GM21619 (cell line): Measurements from ENCODE around the gene UGGT1.
"Not testable (repeated sequence)": the region's sequence is repeated elsewhere in the genome, so short reads cannot be mapped to it uniquely, and the experiment has no call there.

ENCODE experiments used
- ATAC-seq: cut with Tn5 transposase; IDR thresholded peaks from one replicate; pipeline ENCODE4 v1.9.1; 2021; ENCODE audit not compliant: unreplicated experiment

The UGGT1 gene

DNA sequence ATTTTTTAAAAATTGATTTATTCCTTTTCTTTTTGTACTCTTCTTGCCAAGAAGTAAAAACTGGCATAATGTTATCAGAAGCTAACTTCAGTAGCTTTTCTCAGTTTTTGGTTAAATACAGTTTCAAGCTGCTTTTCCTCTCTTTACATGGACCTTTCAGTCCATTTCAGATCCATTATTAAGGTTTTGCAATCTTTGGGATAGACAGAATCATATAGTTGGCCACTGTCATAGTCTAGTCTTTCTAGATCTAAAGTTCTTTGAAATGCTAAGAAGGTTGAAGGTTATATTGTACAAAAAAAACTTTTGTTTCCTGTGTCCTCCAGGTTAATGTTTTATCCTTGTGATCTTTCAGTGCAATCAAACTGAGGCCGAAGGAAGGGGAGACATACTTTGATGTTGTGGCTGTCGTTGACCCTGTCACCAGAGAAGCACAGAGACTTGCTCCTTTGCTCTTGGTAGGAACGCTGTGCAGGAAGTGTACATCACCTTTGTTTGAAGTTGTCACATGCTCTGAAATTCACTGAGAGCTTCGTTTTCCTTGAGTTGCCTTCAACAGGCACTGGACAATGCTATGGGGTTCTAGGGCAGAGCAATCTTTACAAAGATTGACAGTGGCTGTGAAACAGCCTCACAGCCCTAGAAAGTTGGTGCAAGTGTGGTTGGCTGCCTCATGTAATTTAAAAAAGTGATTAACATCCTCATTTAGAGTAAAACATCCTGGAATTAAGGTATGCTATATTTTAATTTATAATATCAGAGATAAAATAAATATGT lies 79.1 kb downstream of the UGGT1 start:
- ATAC-seq, result no peak

DNA sequence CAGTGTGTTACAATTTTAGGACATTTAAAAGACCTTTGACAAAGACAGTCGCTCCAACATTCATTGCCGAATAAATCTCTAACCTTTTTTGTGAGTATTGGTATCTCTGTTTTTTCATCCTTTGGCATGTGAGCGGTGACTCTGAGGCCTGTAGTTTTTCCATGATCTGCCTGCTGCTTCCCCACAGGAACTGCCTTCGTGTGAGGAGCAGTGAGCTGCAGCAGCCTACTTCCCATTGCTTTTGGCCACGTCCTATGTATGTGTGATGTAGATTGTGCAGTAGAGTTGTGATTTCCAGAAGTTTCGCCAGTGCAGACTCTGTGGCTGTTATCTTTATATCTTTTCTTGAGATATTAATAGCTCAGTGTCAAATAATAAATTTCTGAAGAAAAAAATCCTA lies 79.8 kb downstream of the UGGT1 start:
- no peak for ATAC-seq

DNA sequence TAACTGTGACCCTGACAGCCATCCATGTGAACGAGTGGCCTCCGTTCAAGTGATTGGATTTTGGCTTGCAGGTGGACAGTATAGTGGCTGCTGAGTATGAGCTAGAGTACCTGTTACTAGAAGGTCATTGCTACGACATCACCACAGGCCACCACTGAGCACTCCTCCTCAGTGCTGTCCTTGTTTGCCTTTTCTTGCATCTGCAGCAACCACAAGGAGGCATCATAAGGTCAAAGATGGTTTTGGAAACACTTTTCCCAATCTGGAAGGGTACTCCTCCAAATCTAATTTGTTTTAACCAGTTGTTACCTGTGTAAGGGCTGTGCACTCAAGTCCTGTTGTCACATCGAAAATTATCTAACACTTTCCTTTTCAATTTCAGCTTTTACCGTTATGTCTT lies 81.2 kb downstream of the UGGT1 start:
- no peak for ATAC-seq

DNA sequence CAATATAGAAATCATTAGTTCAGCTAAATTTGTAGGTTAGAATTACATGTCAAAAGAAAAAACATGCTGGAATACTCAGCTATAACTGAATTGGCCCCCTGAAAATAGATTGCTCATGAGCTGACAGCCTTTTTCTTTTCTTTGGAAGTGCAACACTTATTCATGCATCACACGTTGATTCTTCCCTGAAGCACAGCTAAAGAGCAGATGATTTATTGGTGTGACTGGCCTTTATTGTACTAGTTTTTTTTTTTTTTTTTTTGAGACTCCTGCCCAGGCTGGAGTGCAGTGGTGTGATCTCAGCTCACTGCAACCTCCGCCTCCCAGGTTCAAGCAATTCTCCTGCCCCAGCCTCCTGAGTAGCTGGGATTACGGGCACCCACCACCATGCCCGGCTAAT lies 83.1 kb downstream of the UGGT1 start:
- ATAC-seq, result not testable (repeated sequence)

DNA sequence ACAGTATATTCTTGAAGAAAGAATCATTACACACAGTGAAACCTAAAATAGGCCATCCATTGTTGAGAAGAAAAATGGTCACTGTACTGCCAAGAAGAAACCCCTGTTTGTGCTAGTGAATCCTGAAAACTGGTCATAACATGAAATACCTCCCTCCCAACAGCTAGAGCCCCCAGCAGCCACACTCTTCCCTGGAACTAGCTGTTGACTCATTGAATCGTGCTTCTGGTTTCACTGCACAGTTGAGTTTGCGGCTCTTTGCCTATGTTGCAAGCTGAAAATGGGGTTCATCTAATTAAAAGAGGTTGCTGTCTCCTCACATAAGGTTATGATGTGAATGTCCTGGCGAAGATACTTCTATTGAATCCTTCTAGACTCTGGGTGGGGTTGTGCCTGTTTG lies 86.3 kb downstream of the UGGT1 start:
- ATAC-seq, result no peak

DNA sequence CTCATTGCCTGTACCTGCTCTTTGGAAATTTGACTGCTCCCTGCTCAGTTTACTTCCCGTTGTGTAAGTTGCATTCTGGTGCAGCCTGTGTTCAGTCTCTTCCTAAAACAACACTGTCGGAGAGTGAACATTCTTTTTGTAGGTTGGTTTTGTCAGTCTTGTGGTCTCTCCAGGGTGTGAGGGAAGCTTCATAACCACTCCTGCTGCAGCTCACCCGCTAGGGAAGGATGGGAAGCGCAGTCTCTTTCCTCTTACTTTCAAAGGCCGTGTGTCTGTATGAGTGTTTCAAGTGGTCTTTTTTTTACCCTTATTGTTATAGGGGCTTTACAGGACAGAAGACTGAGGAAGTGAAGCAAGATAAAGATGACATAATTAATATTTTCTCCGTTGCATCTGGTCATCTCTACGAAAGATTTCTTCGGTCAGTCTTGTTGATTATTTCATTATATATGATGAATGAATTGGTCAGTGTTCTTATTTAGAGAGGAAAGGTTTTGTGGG lies 87.2 kb downstream of the UGGT1 start:
- no peak for ATAC-seq

DNA sequence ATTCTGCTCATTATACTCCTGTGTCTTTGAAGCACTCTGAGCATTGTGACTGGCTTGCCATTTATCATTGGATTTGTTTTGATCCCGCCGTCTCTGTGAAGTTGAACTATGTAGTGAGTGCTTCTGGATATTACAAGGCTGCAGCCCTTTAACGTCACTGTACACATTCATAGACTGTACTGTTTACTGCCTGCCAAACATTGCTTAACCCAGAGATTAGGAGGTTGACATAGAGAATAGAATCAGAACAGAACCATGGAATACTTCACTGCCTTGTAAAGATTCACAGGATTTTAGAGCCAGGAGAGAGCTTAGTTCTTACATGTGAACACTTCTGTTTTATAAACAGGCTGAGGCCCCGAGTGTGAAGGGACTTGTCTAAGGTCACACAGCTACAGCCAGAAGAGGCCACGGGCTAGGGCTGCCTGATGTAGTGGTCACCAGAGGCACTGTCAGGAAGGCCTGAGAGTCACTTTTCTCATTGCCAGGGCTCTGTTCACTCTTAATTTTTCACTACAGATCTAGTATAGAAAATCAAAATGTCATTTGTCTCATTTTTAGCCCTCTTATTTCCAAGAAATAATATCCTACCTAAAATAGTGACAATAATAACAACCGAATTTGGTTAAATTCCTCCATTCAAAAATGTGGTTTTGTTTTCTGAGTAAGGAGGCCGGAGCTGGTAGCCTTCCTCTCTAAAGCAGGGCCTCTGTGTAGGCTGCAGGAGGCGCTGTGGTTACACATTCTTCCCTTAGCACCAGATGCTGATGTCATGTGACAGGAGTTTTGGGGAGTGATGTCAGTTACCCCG lies 87.9 kb downstream of the UGGT1 start:
- no peak for ATAC-seq

DNA sequence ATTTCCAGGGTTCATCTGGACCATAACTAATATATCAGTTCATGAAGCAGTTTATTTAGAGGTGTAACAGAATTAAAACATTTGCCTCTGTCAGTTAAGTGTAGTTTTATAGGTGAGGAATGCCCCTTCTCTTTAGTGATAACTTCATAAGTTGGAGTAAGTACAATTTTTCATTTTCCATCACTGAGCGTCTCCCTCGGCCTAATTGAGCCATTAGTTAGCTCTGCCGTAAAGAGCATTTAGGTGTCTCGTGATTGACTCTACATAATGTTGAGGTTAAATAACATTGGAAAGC lies 88.4 kb downstream of the UGGT1 start:
- no peak for ATAC-seq

DNA sequence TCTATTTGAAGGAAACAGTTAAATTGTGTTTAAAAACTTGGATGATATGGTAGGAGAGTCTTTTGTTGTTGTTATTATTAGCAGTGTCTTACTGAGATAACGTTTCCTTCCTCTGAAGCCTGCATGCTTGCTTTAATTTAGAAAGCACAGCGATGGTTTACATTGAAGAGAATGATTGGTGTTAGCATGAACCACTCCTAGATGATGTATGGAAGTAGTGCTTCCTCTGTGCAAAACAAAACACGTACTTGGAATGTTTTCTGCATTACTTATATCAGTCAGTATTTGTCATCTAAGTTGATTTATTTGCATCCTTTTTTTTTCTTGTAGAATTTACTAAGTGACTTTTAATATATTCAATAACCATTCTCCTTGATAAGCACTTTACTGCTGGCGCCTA lies 89.0 kb downstream of the UGGT1 start:
- ATAC-seq, result no peak

DNA sequence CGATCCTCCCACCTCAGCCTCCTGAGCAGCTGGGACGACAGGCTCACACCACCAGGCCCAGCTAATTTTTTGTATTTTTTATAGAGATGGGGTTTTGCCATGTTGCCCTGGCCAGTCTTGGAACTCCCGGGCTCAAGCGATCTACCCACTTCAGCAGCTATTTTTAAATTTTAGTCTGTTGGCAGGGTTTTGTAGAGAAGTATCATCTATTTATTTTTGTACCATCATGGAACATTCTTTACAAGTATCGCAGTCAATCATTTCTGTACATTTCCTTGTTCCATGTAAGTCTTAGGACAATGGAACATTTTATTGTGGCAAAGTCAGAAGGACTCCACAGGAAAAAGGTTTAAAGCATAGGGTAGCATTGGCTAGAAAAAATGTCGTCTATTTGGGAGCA lies 94.6 kb downstream of the UGGT1 start:
- ATAC-seq, result no peak

DNA sequence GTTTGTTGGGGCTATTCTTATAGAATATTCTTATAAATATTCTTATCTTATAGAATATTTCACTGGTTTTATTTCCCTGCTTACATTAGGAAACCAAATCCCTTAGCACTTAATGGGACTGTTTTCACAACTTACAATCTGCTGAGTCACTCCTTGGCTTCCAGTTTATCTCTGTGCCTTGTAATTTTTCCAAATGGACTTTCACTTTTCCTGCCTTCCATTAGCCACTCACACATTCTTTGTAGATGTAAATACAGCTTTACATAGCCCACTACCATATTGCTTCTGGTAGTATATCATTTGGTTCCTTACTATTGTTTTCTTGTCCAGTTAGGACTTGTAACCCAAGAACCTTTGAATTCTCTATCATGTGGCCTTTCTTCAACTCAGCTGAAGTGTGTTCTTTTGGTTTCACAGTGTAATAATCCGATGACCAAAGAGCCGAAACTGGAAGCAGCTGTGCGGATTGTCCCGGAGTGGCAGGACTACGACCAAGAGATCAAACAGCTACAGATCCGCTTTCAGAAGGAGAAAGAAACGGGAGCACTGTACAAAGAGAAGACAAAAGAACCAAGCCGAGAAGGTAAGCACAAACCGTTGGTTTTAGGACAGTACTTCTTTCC lies 96.1 kb downstream of the UGGT1 start:
- ATAC-seq, result no peak

DNA sequence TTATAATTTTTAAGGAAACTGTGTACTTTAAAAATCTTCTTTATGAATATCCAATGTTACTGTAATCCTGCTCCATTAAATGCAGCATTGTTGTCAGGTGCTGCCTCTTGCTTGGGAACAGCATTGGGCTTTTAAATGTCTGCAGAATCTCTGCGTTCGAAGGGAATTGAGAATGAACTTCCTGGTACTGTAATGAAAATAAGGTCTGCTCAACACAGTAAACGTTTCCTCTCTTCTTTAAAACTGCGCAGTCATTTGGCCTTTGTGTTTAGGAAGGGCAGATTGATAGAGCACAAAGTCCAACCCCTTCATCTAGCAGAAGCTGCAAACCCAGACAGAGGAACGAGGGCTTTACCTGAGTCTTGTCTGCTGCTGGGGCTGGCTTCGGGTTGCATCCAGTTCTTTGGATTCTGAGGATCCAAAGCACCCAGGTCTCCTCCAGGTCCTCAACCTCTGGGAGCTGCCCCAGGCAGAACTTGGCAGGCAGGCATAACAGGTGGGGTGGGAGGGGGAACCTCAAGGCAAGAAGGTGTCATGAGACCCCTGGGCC lies 104.5 kb downstream of the UGGT1 start:
- no peak for ATAC-seq

DNA sequence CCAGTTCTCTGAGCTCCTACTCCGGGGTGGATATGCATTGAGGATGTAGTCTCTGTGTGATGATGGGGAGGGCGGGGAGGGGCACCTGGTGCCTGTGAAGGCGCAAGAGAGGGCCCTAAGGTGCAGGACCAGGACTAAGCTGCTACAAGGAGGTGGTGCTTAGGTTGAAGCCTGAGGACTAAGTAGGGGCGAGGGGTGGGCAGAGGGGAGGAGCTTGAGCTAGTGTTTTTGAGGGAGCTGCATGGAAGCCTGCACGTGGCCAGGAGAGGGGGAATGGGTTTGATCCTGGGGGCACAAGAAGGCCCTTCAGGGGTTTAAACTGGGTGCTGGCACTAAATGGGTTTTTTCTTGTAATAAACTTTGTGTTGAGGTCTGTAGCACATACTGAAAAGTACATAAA lies 105.0 kb downstream of the UGGT1 start:
- ATAC-seq, result no peak

DNA sequence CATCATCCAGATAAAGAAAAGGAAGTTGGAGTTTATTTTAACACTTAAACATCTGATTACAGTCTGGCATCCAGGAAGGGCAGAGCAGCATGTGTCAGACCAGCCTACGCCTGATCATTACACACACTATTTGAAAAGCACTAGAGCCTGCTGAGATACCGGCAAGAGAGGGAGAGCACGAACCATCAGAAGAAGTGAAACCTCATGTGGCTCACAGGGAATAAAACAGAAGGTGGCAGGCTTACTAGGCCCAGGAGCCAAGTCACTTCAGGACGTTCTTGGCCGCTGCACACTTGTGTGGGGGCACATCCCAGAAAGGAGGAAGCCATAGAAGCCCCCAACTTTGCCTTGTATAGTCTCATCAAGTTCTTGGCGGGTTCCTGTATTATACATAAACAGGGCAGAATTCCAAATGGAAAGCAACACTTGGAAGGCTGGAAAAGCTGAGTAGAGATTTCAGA lies 105.5 kb downstream of the UGGT1 start:
- ATAC-seq, result no peak

DNA sequence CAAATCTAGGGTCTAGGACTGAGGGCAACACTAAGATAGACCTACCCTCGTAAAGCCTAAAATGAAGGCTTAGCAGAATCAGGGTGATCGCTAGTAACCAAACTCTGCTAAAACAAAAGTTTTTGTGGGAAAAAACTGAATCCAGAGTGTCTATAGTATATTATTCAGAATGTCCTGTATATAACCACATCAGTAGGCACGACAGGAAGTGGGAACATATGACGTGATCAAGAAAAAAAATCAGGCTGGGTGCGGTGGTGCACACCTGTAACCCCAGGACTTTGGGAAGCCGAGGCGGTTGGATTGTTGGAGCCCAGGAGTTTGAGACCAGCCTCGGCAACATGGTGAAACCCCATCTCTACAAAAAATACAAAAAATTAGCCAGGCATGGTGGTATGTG lies 106.1 kb downstream of the UGGT1 start:
- no peak for ATAC-seq

DNA sequence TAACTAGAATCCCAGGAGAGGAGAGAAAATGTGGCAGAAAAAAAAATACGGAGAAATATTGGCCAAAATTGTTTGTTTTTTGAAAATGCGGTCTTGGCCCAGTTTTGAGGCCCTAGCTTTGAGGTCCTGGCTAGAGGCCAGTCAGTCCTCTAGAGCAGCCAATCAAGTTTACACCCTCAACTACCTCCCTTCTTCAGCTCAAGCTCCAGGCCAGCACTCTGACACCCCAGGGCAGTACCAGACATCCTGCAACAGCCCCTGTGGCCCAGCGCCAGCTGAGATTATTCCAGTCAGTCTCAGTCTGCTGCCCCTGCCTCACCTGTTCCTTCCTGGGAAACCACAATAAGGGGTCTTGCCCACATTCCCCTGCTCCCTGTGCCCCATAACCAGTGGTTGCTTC lies 107.7 kb downstream of the UGGT1 start:
- no peak for ATAC-seq

DNA sequence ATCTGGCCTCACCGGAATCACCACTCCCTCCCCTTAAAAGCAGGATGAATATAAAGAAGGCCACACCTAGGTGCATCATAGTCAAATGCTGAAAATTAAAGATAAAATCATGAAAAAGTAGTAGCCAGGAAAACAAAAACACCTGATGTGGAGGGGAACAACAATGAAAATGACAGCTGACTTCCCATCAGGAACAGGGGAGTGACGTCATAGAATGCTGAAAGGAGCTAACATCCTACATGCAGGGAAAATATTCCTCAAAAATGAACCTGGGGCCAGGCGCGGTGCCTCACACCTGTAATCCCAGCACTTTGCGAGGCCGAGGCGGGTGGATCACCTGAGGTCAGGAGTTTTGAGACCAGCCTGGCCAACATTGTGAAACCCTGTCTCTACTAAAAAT lies 108.1 kb downstream of the UGGT1 start:
- no peak for ATAC-seq

DNA sequence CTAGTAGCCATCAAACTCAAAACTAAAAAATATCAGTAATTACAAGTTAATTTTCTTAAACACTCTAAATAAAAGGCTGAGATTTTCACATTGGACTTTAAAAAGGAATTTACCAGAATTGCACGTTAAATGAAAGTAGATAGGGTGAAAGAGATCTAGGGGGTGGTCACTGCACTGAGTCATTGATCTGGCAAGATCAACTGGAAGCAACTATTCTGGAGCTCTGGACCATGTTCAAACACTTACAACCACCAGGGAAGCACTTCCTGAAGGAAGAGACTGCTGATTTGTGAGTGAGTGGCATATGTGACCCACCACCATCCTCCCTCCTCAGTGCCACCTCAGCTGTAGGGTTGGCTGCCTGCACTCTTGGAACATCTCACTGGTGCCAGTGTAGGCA lies 111.8 kb downstream of the UGGT1 start:
- ATAC-seq, result no peak

DNA sequence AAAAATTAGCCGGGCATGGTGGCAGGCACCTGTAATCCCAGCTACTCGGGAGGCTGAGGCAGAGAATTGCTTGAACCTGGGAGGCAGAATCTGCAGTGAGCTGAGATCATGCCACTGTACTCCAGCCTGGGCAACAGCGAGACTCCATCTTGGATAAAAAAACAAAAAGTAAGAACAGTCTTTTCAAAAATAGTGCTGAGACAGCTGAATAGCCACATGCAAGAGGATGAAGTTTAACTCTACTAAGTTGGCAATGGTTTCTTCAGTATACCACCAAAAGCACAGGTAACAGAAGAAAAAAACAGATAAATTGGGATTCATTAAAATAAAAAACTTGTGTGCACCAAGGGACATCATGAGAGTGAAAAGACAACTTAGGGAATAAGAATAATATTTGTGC lies 115.2 kb downstream of the UGGT1 start:
- no peak for ATAC-seq

DNA sequence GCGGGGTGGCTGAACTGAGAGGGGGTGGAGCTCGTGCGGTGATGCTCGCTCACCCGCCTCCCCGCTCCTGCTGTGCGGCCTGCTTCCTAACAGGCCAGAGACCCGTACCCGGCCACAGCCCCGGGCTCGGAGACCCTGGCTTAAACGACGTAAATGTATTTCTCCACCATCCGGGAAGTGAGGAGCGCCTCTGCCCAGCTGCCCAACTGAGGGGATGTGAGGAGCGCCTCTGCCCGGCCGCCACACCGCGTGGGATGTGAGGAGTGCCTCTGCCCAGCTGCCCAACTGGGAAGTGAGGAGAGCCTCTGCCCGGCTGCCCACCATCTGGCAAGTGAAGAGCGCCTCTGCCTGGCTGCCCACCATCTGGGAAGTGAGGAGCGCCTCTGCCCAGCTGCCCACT lies 117.0 kb downstream of the UGGT1 start:
- no peak for ATAC-seq

DNA sequence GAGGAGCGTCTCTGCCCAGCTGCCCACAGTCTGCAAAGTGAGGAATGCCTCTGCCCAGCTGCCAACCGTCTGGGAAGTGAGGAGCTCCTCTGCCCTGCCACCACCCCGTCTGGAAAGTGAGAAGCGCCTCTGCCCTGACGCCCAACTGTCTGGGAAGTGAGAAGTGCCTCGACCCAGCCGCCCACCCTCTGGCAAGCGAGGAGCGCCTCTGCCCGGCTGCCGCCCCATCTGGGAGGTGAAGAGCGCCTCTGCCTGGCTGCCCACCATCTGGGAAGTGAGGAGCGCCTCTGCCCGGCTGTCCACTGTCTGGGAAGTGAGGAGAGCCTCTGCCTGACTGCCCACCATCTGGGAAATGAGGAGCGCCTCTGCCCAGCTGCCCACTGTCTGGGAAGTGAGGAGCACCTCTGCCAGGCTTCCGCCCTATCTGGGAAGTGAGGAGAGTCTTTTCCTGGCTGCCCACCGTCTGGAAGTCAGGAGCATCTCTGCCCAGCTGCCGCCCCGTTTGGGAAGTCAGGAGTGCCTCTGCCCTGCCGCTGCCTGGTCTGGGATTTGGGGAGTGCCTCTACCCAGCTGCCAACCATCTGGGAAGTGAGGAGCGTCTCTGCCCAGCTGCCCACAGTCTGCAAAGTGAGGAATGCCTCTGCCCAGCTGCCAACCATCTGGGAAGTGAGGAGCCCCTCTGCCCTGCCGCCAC lies 117.8 kb downstream of the UGGT1 start:
- ATAC-seq, result not testable (repeated sequence)
